Kidney (tissue), 14 donors: ENCODE measurements around the gene PPIL3. TPM values are rescaled to one million over a fixed set of nuclear protein-coding genes. Genes with fewer than 3 reads are reported as not detected.
"Not testable (repeated sequence)": the region's sequence is repeated elsewhere in the genome, so short reads cannot be mapped to it uniquely, and the experiment has no call there.

Source experiments
- DNase-seq, 5 donors: peaks; one replicate each; pipeline ENCODE4 v3.0.0-alpha.2; 2013 to 2020
- FAIRE-seq: peaks from 2 replicates; lab custom pipeline; 2012; peaks lifted over from hg19 to GRCh38; lab: Jason Lieb, UNC
- H3K27ac ChIP-seq, 2 donors: one replicate each; pipeline ENCODE4 v1.7.0; 2013; ENCODE audit warnings: low read depth in 2 of 2, low read length in 2 of 2, inconsistent platforms in 1 of 2
- H3K27me3 ChIP-seq: one replicate; pipeline ENCODE4 v1.7.1; 2013; ENCODE audit warnings: low read length, inconsistent platforms; ENCODE audit not compliant: control insufficient read depth, insufficient read depth
- H3K36me3 ChIP-seq, 3 donors: one replicate each; pipeline versions ENCODE4 v1.7.0 to v1.7.1; 2013; ENCODE audit warnings: low read length in 3 of 3, control low read depth in 1 of 3, inconsistent platforms in 1 of 3; ENCODE audit not compliant: insufficient read depth in 3 of 3, control insufficient read depth in 2 of 3
- H3K4me1 ChIP-seq, 3 donors: one replicate each; pipeline versions ENCODE4 v1.7.0 to v1.7.1; 2013; ENCODE audit warnings: low read length in 3 of 3, inconsistent platforms in 1 of 3, low read depth in 1 of 3; ENCODE audit not compliant: control insufficient read depth in 2 of 3, insufficient read depth in 2 of 3
- H3K4me3 ChIP-seq, 3 donors: one replicate each; pipeline versions ENCODE4 v1.7.0 to v1.8.1; 2013; ENCODE audit warnings: low read length in 3 of 3, control low read depth in 1 of 3, inconsistent platforms in 1 of 3
- H3K9ac ChIP-seq, 3 donors: one replicate each; pipeline versions ENCODE4 v1.7.0 to v1.7.1; 2013; ENCODE audit warnings: low read length in 3 of 3, control low read depth in 1 of 3, inconsistent platforms in 1 of 3
- H3K9me3 ChIP-seq, 3 donors: one replicate each; pipeline versions ENCODE4 v1.7.0 to v1.7.1; 2013; ENCODE audit warnings: low read length in 3 of 3, control low read depth in 1 of 3, inconsistent platforms in 1 of 3; ENCODE audit not compliant: control insufficient read depth in 2 of 3, insufficient read depth in 1 of 3
- CTCF ChIP-seq: IDR thresholded peaks from 3 replicates; pipeline ENCODE4 v1.5.1; 2012; ENCODE audit warnings: mild to moderate bottlenecking, moderate library complexity, borderline replicate concordance; ENCODE audit not compliant: insufficient read depth; ENCODE audit errors: extremely low read depth
- intact Hi-C: fragments of 100-400 bp; cut with DNase I; formaldehyde crosslinking; loops from one replicate; pipeline ENCODE4 v1.11.1; 2022
- polyA plus RNA-seq: library from polyadenylated mRNA; stranded (reverse); fragments of 350-450 nt; fragmentation: Illumina TruSeq; extraction: RNeasy Lipid Tissue Mini Kit (QIAGEN cat#74804); gene quantifications from one replicate; pipeline ENCODE4 v1.2.3, GENCODE V29; 2014; ENCODE audit warnings: low read depth, low replicate concordance; ENCODE audit not compliant: insufficient read depth
- total RNA-seq: library from RNA; stranded (reverse); fragmentation: NEBNext Ultra II Directional; extraction: Animal tissue kit (Norgen Biotek cat#: 25700); gene quantifications from one replicate; pipeline ENCODE4 v1.2.1, GENCODE V29; 2021
- donor health status: control.
- donor health status: control.
- donor health status: control.
- donor health status: control.
- donor health status: control.
- donor health status: DM: yes; HTN: yes; CAD: no.
- donor health status: Normal renal cell carcinoma (clear cell type).

PPIL3 gene
- total and polyA plus RNA-seq, 2 donors from 2014 or later, result 26.7 to 27.0 TPM

- no peaks in the 10 kb centered on the region for H3K9me3 ChIP-seq
- DNase-seq (no peak), FAIRE-seq (no peak)
- H3K4me3 ChIP-seq, result no peak overlapping the region
- H3K9ac ChIP-seq, result no peak overlapping the region
- intact Hi-C loops, result no loop called here
- H3K27ac ChIP-seq, result no peak overlapping the region
- H3K36me3 ChIP-seq, result peaks cover 15 to 45% (median 38%) of the 10 kb centered on the region in 3 donors
- H3K27me3 ChIP-seq, result no peaks in the 10 kb centered on the region
- no peak for TF ChIP-seq CTCF
- H3K4me1 ChIP-seq, result no peaks in the 10 kb centered on the region
Observed at GRCh38 chr2:200899482-200899881, 10.6 kb upstream of the PPIL3 start.

GRCh38 chr2:200881715-200882249, 7.1 kb downstream of the PPIL3 start:
- DNase-seq, FAIRE-seq, H3K4me3 ChIP-seq, H3K9me3 ChIP-seq, H3K9ac ChIP-seq, H3K27me3 ChIP-seq, intact Hi-C loops, H3K4me1 ChIP-seq, H3K27ac ChIP-seq: not testable (repeated sequence)
- H3K36me3 ChIP-seq, result peaks cover 2 to 18% (median 13%) of the 10 kb centered on the region in 3 donors

- Histone ChIP-seq H3K9ac (no peak overlapping the region), H3K27me3 (no peaks in the 10 kb centered on the region), H3K36me3 (peaks cover 4 to 15% (median 13%) of the 10 kb centered on the region in 3 donors), H3K4me1 (no peaks in the 10 kb centered on the region), H3K27ac (no peak overlapping the region), H3K9me3 (no peaks in the 10 kb centered on the region), H3K4me3 (no peak overlapping the region)
- TF ChIP-seq CTCF, result no peak
- FAIRE-seq (no peak), DNase-seq (no peak)
- intact Hi-C loops, result no loop called here
Observed at GRCh38 chr2:200878289-200878880, 10.5 kb downstream of the PPIL3 start.

GRCh38 chr2:200877443-200877842, 11.4 kb downstream of the PPIL3 start:
- Histone ChIP-seq H3K36me3 (peaks cover 5 to 15% (median 13%) of the 10 kb centered on the region in 3 donors), H3K9ac (no peak overlapping the region), H3K27ac (no peak overlapping the region), H3K4me1 (no peaks in the 10 kb centered on the region), H3K27me3 (no peaks in the 10 kb centered on the region), H3K4me3 (no peak overlapping the region), H3K9me3 (no peaks in the 10 kb centered on the region)
- FAIRE-seq (no peak), DNase-seq (no peak)
- intact Hi-C loops, result no loop called here
- TF ChIP-seq CTCF, result no peak
